Measurements from ENCODE around the gene CAPN3.

CAPN3 gene

GRCh38 chr15:42394106-42394505, 34.8 kb downstream of the CAPN3 start:
- no peak for DNase-seq (ENCODE audit: low read depth)

GRCh38 chr15:42395838-42396237, 36.5 kb downstream of the CAPN3 start:
- no peak for DNase-seq (ENCODE audit: low read depth)

GRCh38 chr15:42401544-42402454, 42.5 kb downstream of the CAPN3 start:
- no peak for DNase-seq (ENCODE audit: low read depth)

- DNase-seq (ENCODE audit: low read depth), result no peak
These were observed 43.3 kb downstream of the CAPN3 start for GRCh38 chr15:42402455-42403205.

- no peak for DNase-seq (ENCODE audit: low read depth)
These were observed 44.1 kb downstream of the CAPN3 start for GRCh38 chr15:42403389-42403788.

GRCh38 chr15:42404461-42405235, 45.3 kb downstream of the CAPN3 start:
- no peak for DNase-seq (ENCODE audit: low read depth)

- no peak for DNase-seq (ENCODE audit: low read depth)
These were observed 46.7 kb downstream of the CAPN3 start for GRCh38 chr15:42405863-42406482.

GRCh38 chr15:42408178-42408577, 48.9 kb downstream of the CAPN3 start:
- DNase-seq (ENCODE audit: low read depth), result no peak

GRCh38 chr15:42409011-42409410, 49.7 kb downstream of the CAPN3 start:
- no peak for DNase-seq (ENCODE audit: low read depth)

- no peak for DNase-seq (ENCODE audit: low read depth)
These were observed 52.6 kb downstream of the CAPN3 start for GRCh38 chr15:42411884-42412283.

GRCh38 chr15:42413920-42414319, 54.6 kb downstream of the CAPN3 start:
- DNase-seq (ENCODE audit: low read depth), result no peak

GRCh38 chr15:42419369-42419768, 60.1 kb downstream of the CAPN3 start:
- no peak for DNase-seq (ENCODE audit: low read depth)

GRCh38 chr15:42421376-42421775, 62.1 kb downstream of the CAPN3 start:
- no peak for DNase-seq (ENCODE audit: low read depth)

- DNase-seq (ENCODE audit: low read depth), result no peak
These were observed 68.3 kb downstream of the CAPN3 start for GRCh38 chr15:42427429-42428223.

GRCh38 chr15:42444415-42445063, 85.2 kb downstream of the CAPN3 start:
- DNase-seq (ENCODE audit: low read depth), result no peak

GRCh38 chr15:42445551-42445950, 86.2 kb downstream of the CAPN3 start:
- no peak for DNase-seq (ENCODE audit: low read depth)

- DNase-seq (ENCODE audit: low read depth), result no peak
These were observed 88.3 kb downstream of the CAPN3 start for GRCh38 chr15:42447599-42447998.

- no peak for DNase-seq (ENCODE audit: low read depth)
These were observed 89.0 kb downstream of the CAPN3 start for GRCh38 chr15:42448281-42448680.

GRCh38 chr15:42449770-42450424, 90.6 kb downstream of the CAPN3 start:
- DNase-seq (ENCODE audit: low read depth), result no peak

GRCh38 chr15:42450425-42450790, 91.1 kb downstream of the CAPN3 start:
- DNase-seq (ENCODE audit: low read depth), result no peak

Data from stimulated activated CD8-positive, alpha-beta memory T cell treated with anti-CD3 and anti-CD28 coated beads, Interleukin-15, amount 100 ng/mL, for 24 hours (primary cell).